ENCODE data around the gene HTRA2. TPM values are rescaled to one million over a fixed set of nuclear protein-coding genes. Genes with fewer than 3 reads are reported as not detected.

The HTRA2 gene
- total and polyA plus RNA-seq, 3 donors from 2014 or later, result 36.5 to 46.8 (median 45.8) TPM

DNA sequence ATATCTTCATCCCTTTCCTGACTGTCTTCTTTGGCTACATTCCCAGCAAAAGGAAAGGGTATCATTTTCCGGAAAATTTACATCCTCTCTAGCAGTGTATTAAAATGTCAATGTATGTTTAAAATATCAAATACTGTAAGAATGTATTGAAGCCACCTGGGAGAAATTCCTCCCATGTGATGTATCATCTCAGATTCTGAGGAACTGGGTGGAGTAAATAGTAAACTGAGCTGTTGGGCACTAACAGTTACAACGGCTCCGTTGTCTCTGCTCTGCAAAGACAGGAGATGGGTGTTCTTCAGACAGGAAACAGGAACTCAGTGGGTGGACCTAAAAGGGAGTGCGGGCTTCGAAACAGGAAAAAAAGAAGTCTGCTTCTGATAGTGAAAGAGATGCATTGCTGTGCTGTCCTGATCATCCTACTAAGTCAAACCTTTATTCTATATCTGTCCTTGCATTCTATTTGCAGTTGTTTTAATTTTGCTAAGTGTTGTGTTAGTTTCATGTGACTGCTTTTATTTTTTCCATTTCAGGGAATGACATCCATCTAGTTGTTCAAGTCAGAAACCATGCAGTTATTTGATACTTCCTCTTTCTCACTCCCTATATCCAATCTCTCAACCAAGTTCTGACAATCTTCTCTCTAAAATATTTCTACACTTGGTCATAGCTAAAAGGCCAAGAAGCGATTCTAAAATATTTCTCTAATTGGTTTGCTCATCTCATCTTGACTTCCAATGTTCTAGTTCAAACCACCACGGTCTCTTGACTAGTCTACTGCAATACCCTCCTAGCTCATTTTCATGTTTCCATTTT is 44.2 kb downstream of the HTRA2 start:
- no peaks in the 10 kb centered on the region for H3K4me1 ChIP-seq
- TF ChIP-seq POLR2A (IDR thresholded peaks at IDR 0.05), result no peak
- TF ChIP-seq, protein P1, sequence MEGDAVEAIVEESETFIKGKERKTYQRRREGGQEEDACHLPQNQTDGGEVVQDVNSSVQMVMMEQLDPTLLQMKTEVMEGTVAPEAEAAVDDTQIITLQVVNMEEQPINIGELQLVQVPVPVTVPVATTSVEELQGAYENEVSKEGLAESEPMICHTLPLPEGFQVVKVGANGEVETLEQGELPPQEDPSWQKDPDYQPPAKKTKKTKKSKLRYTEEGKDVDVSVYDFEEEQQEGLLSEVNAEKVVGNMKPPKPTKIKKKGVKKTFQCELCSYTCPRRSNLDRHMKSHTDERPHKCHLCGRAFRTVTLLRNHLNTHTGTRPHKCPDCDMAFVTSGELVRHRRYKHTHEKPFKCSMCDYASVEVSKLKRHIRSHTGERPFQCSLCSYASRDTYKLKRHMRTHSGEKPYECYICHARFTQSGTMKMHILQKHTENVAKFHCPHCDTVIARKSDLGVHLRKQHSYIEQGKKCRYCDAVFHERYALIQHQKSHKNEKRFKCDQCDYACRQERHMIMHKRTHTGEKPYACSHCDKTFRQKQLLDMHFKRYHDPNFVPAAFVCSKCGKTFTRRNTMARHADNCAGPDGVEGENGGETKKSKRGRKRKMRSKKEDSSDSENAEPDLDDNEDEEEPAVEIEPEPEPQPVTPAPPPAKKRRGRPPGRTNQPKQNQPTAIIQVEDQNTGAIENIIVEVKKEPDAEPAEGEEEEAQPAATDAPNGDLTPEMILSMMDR (IDR thresholded peaks at IDR 0.05), result no peak
- H3K27ac ChIP-seq, result no peak overlapping the region
- no peak overlapping the region for H3K4me3 ChIP-seq
- H3K9me3 ChIP-seq, result no peaks in the 10 kb centered on the region
- intact Hi-C loops (cut with DNase I; ENCODE audit: low total_unique reads), result no loop called here
- no peaks in the 10 kb centered on the region for H3K27me3 ChIP-seq
- no peaks in the 10 kb centered on the region for H3K36me3 ChIP-seq (ENCODE audit: low read depth, missing control alignments)
- DNase-seq, result no peak
- WGBS, 2 donors, result 63 to 70% methylated on average over 7 of the region's 7 CpGs

DNA sequence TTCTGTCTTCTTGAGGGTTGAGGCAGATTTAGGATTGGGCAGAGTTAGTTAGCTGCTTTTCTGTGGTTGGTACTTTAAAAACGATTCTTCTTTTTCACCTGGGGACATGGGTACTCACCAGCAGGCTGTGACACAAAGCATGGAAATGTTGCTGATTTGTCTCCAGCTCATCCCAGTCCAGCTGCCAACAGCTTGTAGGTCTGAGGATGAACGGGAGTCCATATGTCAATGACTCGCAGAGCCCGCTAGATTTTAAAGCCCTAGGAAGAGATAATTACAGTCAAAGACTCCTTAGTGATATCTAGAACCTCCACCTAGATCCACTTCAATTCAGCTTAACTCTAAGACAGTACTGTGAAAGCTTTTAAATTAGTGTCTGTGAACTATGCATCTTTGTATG is 45.6 kb downstream of the HTRA2 start:
- Histone ChIP-seq H3K27me3 (no peaks in the 10 kb centered on the region), H3K27ac (no peak overlapping the region), H3K4me3 (no peak overlapping the region), H3K36me3 (ENCODE audit: low read depth, missing control alignments) (no peaks in the 10 kb centered on the region), H3K4me1 (no peaks in the 10 kb centered on the region), H3K9me3 (no peaks in the 10 kb centered on the region)
- DNase-seq, result no peak
- intact Hi-C loops (cut with DNase I; ENCODE audit: low total_unique reads), result no loop called here
- 81 to 91% methylated on average over 4 of the region's 4 CpGs for WGBS, 2 donors
- TF ChIP-seq POLR2A (IDR thresholded peaks at IDR 0.05), result no peak
- TF ChIP-seq, protein P1 (IDR thresholded peaks at IDR 0.05), result no peak

DNA sequence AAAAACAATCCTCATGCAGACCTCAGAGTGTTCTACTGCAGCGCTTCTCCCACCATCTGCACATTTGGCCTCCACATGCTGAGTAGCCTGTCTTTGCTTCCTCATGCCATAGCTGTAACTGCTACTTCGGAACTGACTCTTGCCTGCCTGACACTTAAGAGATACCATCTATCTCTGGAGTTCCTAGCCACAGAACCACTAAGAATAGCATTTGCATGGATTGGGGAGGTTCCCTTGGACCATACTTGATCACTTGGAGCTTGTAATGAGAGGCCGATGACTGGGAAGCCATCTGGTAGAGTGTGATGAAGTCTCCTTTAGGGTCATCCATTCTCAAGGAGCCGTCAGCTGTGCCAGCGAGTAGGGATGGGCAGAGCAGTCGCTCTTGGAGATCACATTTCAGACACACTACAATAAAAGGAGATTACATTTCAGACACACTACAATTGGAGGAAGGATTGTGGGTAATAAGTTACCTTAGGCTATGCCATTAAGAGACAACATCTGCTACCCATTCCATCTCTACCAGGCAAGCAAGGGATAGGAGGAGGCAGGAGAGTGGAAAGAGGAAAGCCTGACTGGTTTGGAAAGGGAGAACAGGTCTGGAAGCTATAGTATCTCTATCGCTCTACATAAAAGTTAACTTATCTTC is 46.6 kb downstream of the HTRA2 start:
- H3K4me3 ChIP-seq, result no peak overlapping the region
- no peaks in the 10 kb centered on the region for H3K4me1 ChIP-seq
- 71 to 80% methylated on average over 7 of the region's 7 CpGs for WGBS, 2 donors
- TF ChIP-seq, protein P1 (IDR thresholded peaks at IDR 0.05), result no peak
- TF ChIP-seq POLR2A (IDR thresholded peaks at IDR 0.05), result no peak
- no peaks in the 10 kb centered on the region for H3K27me3 ChIP-seq
- H3K9me3 ChIP-seq, result no peaks in the 10 kb centered on the region
- DNase-seq, result no peak
- intact Hi-C loops (cut with DNase I; ENCODE audit: low total_unique reads), result no loop called here
- H3K27ac ChIP-seq, result no peak overlapping the region
- no peaks in the 10 kb centered on the region for H3K36me3 ChIP-seq (ENCODE audit: low read depth, missing control alignments)

DNA sequence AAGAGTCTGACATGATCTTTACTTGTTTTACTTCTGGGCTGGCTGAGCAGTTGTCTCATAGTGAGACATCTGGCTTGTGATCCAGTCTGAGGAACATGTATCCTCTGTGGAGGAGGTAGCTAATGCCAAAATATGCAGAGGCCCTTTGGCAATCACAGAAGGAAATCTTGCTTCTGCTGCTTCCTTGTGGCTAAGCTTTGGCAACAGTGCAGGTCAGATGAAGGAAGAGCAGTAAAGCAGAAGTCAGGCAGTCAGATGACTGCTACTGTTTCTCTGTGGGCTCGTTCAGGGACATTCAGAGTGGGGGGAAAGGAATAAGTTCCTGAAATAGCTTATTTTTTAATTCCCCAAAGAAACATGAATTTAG is 47.1 kb downstream of the HTRA2 start:
- no peak overlapping the region for H3K4me3 ChIP-seq
- TF ChIP-seq POLR2A (IDR thresholded peaks at IDR 0.05), result no peak
- TF ChIP-seq, protein P1 (IDR thresholded peaks at IDR 0.05), result no peak
- intact Hi-C loops (cut with DNase I; ENCODE audit: low total_unique reads), result no loop called here
- WGBS, 2 donors, result 33% methylated on average over 1 of the region's 1 CpG
- H3K27ac ChIP-seq, result no peak overlapping the region
- H3K36me3 ChIP-seq (ENCODE audit: low read depth, missing control alignments), result no peaks in the 10 kb centered on the region
- no peaks in the 10 kb centered on the region for H3K4me1 ChIP-seq
- H3K9me3 ChIP-seq, result no peaks in the 10 kb centered on the region
- no peak for DNase-seq
- no peaks in the 10 kb centered on the region for H3K27me3 ChIP-seq
